ENCODE results near the gene RAI2. TPM values are rescaled to one million over a fixed set of nuclear protein-coding genes. Genes with fewer than 3 reads are reported as not detected.

Gene RAI2
- total RNA-seq, 1 experiment from 2014 or later: 0.77 TPM

- no peaks in the 10 kb centered on the region for H3K9me3 Mint-ChIP-seq
- H3K27me3 Mint-ChIP-seq (ENCODE audit: low read depth): peaks cover 3% of the 10 kb centered on the region; the same call in 1 of the 2 replicates
- H3K27ac Mint-ChIP-seq: no peak overlapping the region
- ATAC-seq (no peak), DNase-seq (ENCODE audit: low spot score) (no peak)
- no peaks in the 10 kb centered on the region for H3K36me3 Mint-ChIP-seq
- TF ChIP-seq SOX15 (CRISPR knock-in tag; IDR thresholded peaks at IDR 0.05) (no peak), ZNF232 (CRISPR knock-in tag; IDR thresholded peaks at IDR 0.05) (no peak), IRF1 (CRISPR knock-in tag; IDR thresholded peaks at IDR 0.05) (no peak), CTCF (IDR thresholded peaks at IDR 0.05) (no peak), RORB (CRISPR knock-in tag; IDR thresholded peaks at IDR 0.05) (no peak)
- TF ChIP-seq, protein P1, sequence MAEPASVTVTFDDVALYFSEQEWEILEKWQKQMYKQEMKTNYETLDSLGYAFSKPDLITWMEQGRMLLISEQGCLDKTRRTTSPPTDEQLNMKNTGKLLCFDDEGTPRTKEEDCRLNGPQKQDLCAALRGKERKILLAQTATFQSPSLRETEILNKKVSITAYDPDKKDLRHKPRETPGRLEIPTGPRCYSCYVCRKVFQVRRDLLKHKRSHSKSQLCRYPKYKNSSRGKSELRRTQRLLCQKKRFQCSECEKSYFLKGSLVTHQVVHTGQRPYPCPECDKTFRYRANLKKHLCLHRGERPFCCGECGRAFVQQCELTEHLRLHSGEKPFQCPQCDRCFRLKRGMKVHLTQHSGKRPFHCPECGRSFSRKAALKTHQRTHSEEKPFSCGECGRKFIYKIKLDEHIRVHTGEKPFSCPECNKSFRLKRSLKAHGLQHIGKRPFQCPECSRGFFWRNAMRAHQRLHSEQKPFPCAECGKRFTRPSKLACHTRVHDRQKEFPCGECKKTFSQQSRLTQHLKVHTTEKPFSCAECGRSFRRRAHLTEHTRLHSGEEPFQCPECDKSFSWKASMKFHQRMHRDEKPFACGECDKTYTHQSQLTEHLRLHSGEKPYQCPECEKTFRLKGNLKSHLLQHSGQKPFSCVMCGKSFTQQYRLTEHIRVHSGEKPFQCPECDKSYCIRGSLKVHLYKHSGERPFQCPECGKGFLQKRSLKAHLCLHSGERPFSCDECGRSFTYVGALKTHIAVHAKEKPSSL (CRISPR knock-in tag; conservative IDR thresholded peaks at IDR 0.05): no peak
- POLR2A ChIA-PET: no interaction called here
- CTCF ChIA-PET: interaction anchor here (1.0 kb wide), 1 partner anchor 9 kb away, joined by 5 read pairs; no protein-coding TSS in a partner anchor
- H3K4me1 Mint-ChIP-seq: no peaks in the 10 kb centered on the region
- no peak overlapping the region for H3K4me3 Mint-ChIP-seq
These were observed 12.4 kb downstream of the RAI2 start for GRCh38 chrX:17848545-17849265.

DNA sequence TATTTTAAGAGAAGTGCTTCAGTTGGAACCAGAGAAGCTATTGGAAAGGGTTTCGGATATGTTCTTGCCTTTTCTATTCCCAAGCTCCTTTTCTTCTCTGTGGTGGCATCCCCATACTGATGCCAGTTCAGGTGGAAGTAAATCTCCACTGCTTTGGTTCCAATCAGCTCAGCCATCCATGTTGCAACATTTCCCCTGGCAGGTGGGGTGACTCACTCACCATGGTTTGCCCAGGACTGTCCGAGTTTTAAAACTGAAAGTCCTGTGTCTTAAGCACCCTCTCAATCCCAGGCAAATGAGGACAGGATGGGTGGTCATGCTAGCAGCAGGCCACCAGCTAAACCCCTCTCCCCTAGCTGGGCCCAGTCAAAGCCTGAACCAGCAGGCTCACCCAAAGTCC is 15.1 kb downstream of the RAI2 start:
- ChIA-PET POLR2A (no interaction called here), CTCF (no interaction called here)
- no peak for TF ChIP-seq FOXK1 (CRISPR knock-in tag; IDR thresholded peaks at IDR 0.05)
- TF ChIP-seq, protein P2, sequence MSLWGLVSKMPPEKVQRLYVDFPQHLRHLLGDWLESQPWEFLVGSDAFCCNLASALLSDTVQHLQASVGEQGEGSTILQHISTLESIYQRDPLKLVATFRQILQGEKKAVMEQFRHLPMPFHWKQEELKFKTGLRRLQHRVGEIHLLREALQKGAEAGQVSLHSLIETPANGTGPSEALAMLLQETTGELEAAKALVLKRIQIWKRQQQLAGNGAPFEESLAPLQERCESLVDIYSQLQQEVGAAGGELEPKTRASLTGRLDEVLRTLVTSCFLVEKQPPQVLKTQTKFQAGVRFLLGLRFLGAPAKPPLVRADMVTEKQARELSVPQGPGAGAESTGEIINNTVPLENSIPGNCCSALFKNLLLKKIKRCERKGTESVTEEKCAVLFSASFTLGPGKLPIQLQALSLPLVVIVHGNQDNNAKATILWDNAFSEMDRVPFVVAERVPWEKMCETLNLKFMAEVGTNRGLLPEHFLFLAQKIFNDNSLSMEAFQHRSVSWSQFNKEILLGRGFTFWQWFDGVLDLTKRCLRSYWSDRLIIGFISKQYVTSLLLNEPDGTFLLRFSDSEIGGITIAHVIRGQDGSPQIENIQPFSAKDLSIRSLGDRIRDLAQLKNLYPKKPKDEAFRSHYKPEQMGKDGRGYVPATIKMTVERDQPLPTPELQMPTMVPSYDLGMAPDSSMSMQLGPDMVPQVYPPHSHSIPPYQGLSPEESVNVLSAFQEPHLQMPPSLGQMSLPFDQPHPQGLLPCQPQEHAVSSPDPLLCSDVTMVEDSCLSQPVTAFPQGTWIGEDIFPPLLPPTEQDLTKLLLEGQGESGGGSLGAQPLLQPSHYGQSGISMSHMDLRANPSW (CRISPR knock-in tag; conservative IDR thresholded peaks at IDR 0.05; ENCODE audit: low read depth): no peak
- TF ChIP-seq ZNF396 (CRISPR knock-in tag; IDR thresholded peaks at IDR 0.05; ENCODE audit: borderline replicate concordance): no peak
- no peak for TF ChIP-seq CTCF (IDR thresholded peaks at IDR 0.05)
- TF ChIP-seq JAZF1 (CRISPR knock-in tag; IDR thresholded peaks at IDR 0.05): no peak
- no peak for TF ChIP-seq NFYB (CRISPR knock-in tag; conservative IDR thresholded peaks at IDR 0.05; ENCODE audit: low read depth)
- TF ChIP-seq ZNF219 (CRISPR knock-in tag; IDR thresholded peaks at IDR 0.05; ENCODE audit: borderline replicate concordance): no peak
- ATAC-seq (no peak), DNase-seq (ENCODE audit: low spot score) (no peak)
- H3K4me3 Mint-ChIP-seq: no peak overlapping the region
- no peaks in the 10 kb centered on the region for H3K36me3 Mint-ChIP-seq
- no peaks in the 10 kb centered on the region for H3K27me3 Mint-ChIP-seq (ENCODE audit: low read depth)
- H3K9me3 Mint-ChIP-seq: no peaks in the 10 kb centered on the region
- H3K4me1 Mint-ChIP-seq: no peaks in the 10 kb centered on the region
- H3K27ac Mint-ChIP-seq: no peak overlapping the region
